CD8-positive, alpha-beta memory T cell (primary cell): Measurements from ENCODE around the gene CEP112. TPM values are rescaled to one million over a fixed set of nuclear protein-coding genes. Genes with fewer than 3 reads are reported as not detected.

Source experiments
- CTCF ChIA-PET: fragments of 350-600 bp; sonication (Branson Sonifier 250); formaldehyde crosslinking; loops from one replicate; lab custom pipeline; 2021; ENCODE audit warnings: antibody characterized with exemption; lab: Charles Lee
- POLR2A ChIA-PET: fragments of 350-600 bp; sonication (Branson Sonifier 250); formaldehyde crosslinking; loops from one replicate; lab custom pipeline; 2021; ENCODE audit warnings: antibody characterized with exemption; lab: Charles Lee
- DNase-seq, 5 donors: peaks; one replicate each; pipeline versions ENCODE4 v3.0.0 to v3.0.0-alpha.2; 2020 to 2022; ENCODE audit warnings: mixed read lengths in 1 of 5
- H3K27ac ChIP-seq: one replicate; pipeline ENCODE4 v1.7.0; 2013; ENCODE audit warnings: low read depth, mild to moderate bottlenecking, low read length, moderate library complexity
- H3K27me3 ChIP-seq: 2 replicates; pipeline ENCODE4 v1.7.0; 2013; ENCODE audit warnings: low read length, mild to moderate bottlenecking; ENCODE audit not compliant: insufficient read depth, poor library complexity, severe bottlenecking
- H3K36me3 ChIP-seq: 2 replicates; pipeline ENCODE4 v1.7.0; 2013; ENCODE audit warnings: mild to moderate bottlenecking, low read length, moderate library complexity; ENCODE audit not compliant: insufficient read depth
- H3K4me1 ChIP-seq: 2 replicates; pipeline ENCODE4 v1.7.0; 2013; ENCODE audit warnings: mild to moderate bottlenecking, low read length, moderate library complexity; ENCODE audit not compliant: insufficient read depth
- H3K4me3 ChIP-seq: 2 replicates; pipeline ENCODE4 v1.7.0; 2013; ENCODE audit warnings: mild to moderate bottlenecking, low read length
- H3K9me3 ChIP-seq: 2 replicates; pipeline ENCODE4 v1.7.0; 2013; ENCODE audit warnings: mild to moderate bottlenecking, low read length
- H3K27ac Mint-ChIP-seq, 8 donors: one replicate each; pipeline ENCODE4 v1.8.0; 2020 to 2021; ENCODE audit warnings: mixed read lengths in 8 of 8, mild to moderate bottlenecking in 6 of 8, inconsistent platforms in 3 of 8, moderate library complexity in 3 of 8
- H3K27me3 Mint-ChIP-seq, 2 donors: one replicate each; pipeline ENCODE4 v1.8.0; 2020 to 2021; ENCODE audit warnings: mixed read lengths in 2 of 2, mild to moderate bottlenecking in 1 of 2, moderate library complexity in 1 of 2
- H3K36me3 Mint-ChIP-seq, 3 donors: one replicate each; pipeline ENCODE4 v1.8.0; 2020 to 2021; ENCODE audit warnings: mixed read lengths in 3 of 3, inconsistent platforms in 1 of 3, mild to moderate bottlenecking in 1 of 3
- H3K4me1 Mint-ChIP-seq, 3 donors: one replicate each; pipeline ENCODE4 v1.8.0; 2020 to 2021; ENCODE audit warnings: mixed read lengths in 3 of 3, inconsistent platforms in 1 of 3, mild to moderate bottlenecking in 1 of 3
- H3K4me3 Mint-ChIP-seq, 7 donors: one replicate each; pipeline ENCODE4 v1.8.0; 2020 to 2021; ENCODE audit warnings: mixed read lengths in 7 of 7, mild to moderate bottlenecking in 6 of 7, moderate library complexity in 4 of 7, inconsistent platforms in 2 of 7
- H3K9me3 Mint-ChIP-seq, 5 donors: one replicate each; pipeline ENCODE4 v1.8.0; 2020 to 2022; ENCODE audit warnings: mixed read lengths in 5 of 5, mild to moderate bottlenecking in 3 of 5, moderate library complexity in 2 of 5, inconsistent platforms in 1 of 5
- polyA plus RNA-seq: library from polyadenylated mRNA; unstranded; fragments of 300-500 nt; fragmentation: Illumina TruSeq; gene quantifications from one replicate; pipeline ENCODE4 v1.2.3, GENCODE V29; 2021
- total RNA-seq, 2 experiments: library from RNA; stranded (reverse); gene quantifications; one replicate each; pipeline ENCODE4 v1.2.3, GENCODE V29; 2021

CEP112 gene
- total and polyA plus RNA-seq, 3 experiments from 2014 or later, result 0.64 to 4.5 (median 3.0) TPM

DNA sequence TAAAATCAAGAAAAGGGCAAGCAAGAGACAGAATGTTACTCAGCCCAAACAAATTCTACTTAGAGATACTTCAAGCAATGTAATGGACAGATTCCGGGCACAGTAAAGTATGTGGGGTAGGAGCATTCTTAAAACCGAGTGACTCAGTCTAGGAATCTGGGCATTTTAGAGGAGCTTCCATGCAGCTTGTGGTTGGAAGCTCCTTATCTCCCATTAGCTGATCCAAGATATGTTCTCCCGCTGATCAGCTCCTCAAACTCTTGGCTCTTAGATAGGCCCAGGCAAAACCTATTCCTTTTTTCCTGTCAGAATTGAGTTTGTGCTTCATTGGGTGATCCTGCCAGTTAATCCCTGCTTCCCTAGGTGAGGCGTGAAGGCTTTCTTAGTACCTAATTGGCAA, 303.3 kb downstream of the CEP112 start:
- no peaks in the 10 kb centered on the region for H3K4me1 ChIP-seq
- no peaks in the 10 kb centered on the region for H3K4me1 Mint-ChIP-seq
- DNase-seq, result no peak

DNA sequence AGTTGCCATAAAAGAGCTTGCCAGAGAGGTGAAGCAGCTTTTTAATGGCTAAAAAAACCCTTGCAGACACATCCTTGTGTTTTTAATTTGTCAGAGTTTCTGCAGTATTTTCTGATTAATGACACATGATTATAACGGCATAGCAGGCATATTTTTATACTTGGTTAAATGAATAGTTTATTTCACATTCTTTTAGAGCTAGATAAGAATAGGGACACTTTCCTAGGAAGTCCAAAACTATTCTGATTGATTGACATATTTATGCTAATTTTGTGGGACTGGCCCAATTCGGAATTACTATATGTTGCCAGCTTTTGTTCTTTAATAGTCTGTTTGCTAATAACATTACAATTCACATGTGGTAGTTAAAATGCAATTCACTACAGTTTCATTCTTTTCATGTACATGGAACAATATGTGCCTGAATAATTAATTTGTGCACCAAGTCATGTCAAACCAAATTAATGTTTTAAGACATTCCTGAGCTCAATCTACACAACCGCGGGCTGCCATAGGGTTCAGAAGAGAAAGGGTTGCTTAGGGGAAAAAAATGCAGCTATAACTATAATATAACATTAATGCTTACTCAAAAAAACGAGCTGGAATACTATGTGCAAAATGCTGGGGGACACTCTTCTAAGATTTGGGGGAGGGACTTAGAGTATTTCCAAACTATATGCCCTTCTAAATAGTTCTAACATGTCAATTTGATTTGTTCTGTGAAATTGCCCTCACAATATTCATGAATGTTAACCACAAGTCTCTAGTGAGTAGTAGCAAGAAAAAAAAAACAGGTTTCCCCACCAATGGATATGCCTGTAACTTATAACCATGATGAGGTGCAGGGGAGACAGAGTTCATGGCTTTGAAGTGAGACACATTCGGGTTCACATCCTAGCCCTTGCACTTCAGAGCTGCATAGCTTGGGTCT, 305.4 kb downstream of the CEP112 start:
- Histone ChIP-seq H3K9me3 (no peaks in the 10 kb centered on the region), H3K4me1 (no peaks in the 10 kb centered on the region), H3K27ac (no peak overlapping the region), H3K27me3 (no peaks in the 10 kb centered on the region), H3K4me3 (no peak overlapping the region), H3K36me3 (no peaks in the 10 kb centered on the region)
- Mint-ChIP-seq H3K27me3 (peaks cover 0 to 2% of the 10 kb centered on the region in 2 donors), H3K4me1 (no peaks in the 10 kb centered on the region), H3K9me3 (no peaks in the 10 kb centered on the region), H3K36me3 (no peaks in the 10 kb centered on the region), H3K4me3 (no peak overlapping the region), H3K27ac (no peak overlapping the region)
- CTCF ChIA-PET, result no interaction called here
- POLR2A ChIA-PET, result no interaction called here
- DNase-seq, result no peak

More for the DNA sequence above, 303.3 kb downstream of the CEP112 start:
- Mint-ChIP-seq H3K4me3 (no peak overlapping the region), H3K27me3 (peaks cover 0 to under 1% of the 10 kb centered on the region in 2 donors), H3K27ac (no peak overlapping the region), H3K9me3 (no peaks in the 10 kb centered on the region), H3K36me3 (peaks cover 0 to 2% (median 0%) of the 10 kb centered on the region in 3 donors)
- H3K4me3 ChIP-seq, result no peak overlapping the region
- H3K36me3 ChIP-seq, result no peaks in the 10 kb centered on the region
- CTCF ChIA-PET, result no interaction called here
- H3K27me3 ChIP-seq, result no peaks in the 10 kb centered on the region
- POLR2A ChIA-PET, result no interaction called here
- H3K27ac ChIP-seq, result no peak overlapping the region
- no peaks in the 10 kb centered on the region for H3K9me3 ChIP-seq

DNA sequence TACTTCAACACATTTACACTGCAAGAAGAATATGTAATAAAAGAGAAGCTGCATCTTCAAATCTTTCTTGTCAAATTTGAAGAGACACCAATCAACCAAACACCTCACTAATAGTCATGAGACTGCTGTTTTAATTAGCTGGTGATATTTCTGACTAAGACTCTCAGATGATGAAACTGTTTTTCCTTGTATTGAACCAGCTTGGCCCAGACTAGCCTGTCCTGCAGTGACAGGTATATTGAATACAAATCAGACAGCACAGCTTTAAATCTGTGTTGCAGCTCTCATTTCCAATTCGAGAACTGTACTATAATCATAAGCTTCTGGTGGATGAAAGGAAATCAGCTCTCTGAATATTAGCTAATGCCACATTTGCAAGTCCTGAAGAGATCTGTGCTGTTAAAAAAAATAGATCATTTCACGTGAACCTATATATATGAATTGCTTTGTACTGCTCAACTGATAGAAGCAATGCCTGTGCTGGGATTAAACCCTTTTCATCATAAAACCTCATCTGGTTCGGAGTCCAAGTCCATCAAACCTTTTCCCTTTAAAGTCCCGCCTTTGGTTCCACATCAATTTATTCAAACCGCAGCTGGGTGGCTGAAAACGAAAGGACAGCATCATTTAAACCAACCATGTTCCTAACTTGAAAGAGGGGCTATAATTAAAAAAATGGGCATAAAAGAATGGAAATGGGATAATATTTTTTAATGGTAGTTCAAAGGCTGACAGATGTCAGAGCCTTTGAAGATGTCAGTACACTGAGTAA, 306.2 kb downstream of the CEP112 start:
- no peak for DNase-seq
- no peaks in the 10 kb centered on the region for H3K36me3 Mint-ChIP-seq
- H3K9me3 Mint-ChIP-seq, result no peaks in the 10 kb centered on the region
- no peaks in the 10 kb centered on the region for H3K4me1 Mint-ChIP-seq
- H3K4me3 Mint-ChIP-seq, result no peak overlapping the region
- no peaks in the 10 kb centered on the region for H3K27me3 ChIP-seq
- H3K4me1 ChIP-seq, result no peaks in the 10 kb centered on the region
- POLR2A ChIA-PET, result no interaction called here
- no peaks in the 10 kb centered on the region for H3K9me3 ChIP-seq
- H3K27me3 Mint-ChIP-seq, result peaks cover 0 to 2% of the 10 kb centered on the region in 2 donors
- CTCF ChIA-PET, result no interaction called here
- no peak overlapping the region for H3K27ac ChIP-seq
- H3K4me3 ChIP-seq, result no peak overlapping the region
- H3K36me3 ChIP-seq, result no peaks in the 10 kb centered on the region
- H3K27ac Mint-ChIP-seq, result no peak overlapping the region

DNA sequence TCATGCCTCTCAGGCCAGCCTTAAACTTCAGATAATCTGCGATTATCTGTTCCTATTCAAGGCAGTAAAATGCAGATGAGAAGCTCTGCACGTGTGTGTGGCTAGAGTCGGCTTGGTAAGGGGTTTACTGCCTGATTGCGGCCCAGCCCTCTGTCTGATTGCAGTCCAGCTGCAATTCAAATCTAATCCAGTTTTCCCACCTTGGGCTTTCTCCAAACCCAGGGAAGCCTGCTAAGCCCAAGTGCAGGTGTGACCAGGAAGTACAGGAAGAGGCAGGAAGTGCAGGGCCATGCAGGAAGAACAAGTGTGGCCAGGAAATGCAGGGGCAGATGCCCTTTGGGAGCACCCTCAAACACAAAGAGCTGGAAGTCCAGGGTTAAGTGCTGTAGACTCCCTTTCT, 314.9 kb downstream of the CEP112 start:
- CTCF ChIA-PET, result no interaction called here

DNA sequence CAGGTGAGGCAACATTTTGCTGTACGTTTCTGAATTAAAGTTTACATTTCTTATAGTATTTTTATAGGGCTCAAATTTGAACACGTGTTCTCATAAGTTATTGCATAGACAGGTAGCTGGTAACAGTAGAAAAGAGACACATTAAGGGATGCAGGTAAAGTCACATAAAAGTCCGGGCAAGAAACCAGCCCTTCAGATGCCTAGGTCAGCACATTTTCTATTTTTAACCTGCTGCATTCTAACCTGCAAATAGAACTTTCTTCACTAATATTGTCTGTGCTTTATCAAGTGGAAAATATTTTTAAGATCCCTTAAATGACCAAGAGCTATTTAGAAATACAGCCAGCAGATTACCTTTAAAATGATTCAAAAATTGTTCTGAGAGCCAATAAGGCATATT, 323.1 kb downstream of the CEP112 start:
- H3K4me3 ChIP-seq, result no peak overlapping the region
- DNase-seq, result no peak
- no peak overlapping the region for H3K27ac ChIP-seq
- no peak overlapping the region for H3K4me3 Mint-ChIP-seq
- no peaks in the 10 kb centered on the region for H3K4me1 ChIP-seq
- no peaks in the 10 kb centered on the region for H3K36me3 Mint-ChIP-seq
- POLR2A ChIA-PET, result no interaction called here
- no peaks in the 10 kb centered on the region for H3K9me3 ChIP-seq
- no peaks in the 10 kb centered on the region for H3K9me3 Mint-ChIP-seq
- no peaks in the 10 kb centered on the region for H3K27me3 ChIP-seq
- H3K27me3 Mint-ChIP-seq, result peaks cover 0 to 8% of the 10 kb centered on the region in 2 donors
- CTCF ChIA-PET, result no interaction called here
- no peaks in the 10 kb centered on the region for H3K36me3 ChIP-seq
- H3K27ac Mint-ChIP-seq, result no peak overlapping the region
- H3K4me1 Mint-ChIP-seq, result no peaks in the 10 kb centered on the region

More for the DNA sequence above, 314.9 kb downstream of the CEP112 start:
- Histone ChIP-seq H3K27me3 (no peaks in the 10 kb centered on the region), H3K4me3 (no peak overlapping the region), H3K4me1 (no peaks in the 10 kb centered on the region), H3K27ac (no peak overlapping the region), H3K9me3 (no peaks in the 10 kb centered on the region), H3K36me3 (no peaks in the 10 kb centered on the region)
- DNase-seq, result no peak
- no peak overlapping the region for H3K4me3 Mint-ChIP-seq
- H3K4me1 Mint-ChIP-seq, result no peaks in the 10 kb centered on the region
- H3K27me3 Mint-ChIP-seq, result peaks cover 1 to 11% of the 10 kb centered on the region in 2 donors
- peaks cover 0 to 3% (median 0%) of the 10 kb centered on the region in 5 donors for H3K9me3 Mint-ChIP-seq
- peaks cover 0 to 6% (median 0%) of the 10 kb centered on the region in 3 donors for H3K36me3 Mint-ChIP-seq
- POLR2A ChIA-PET, result no interaction called here
- no peak overlapping the region for H3K27ac Mint-ChIP-seq

DNA sequence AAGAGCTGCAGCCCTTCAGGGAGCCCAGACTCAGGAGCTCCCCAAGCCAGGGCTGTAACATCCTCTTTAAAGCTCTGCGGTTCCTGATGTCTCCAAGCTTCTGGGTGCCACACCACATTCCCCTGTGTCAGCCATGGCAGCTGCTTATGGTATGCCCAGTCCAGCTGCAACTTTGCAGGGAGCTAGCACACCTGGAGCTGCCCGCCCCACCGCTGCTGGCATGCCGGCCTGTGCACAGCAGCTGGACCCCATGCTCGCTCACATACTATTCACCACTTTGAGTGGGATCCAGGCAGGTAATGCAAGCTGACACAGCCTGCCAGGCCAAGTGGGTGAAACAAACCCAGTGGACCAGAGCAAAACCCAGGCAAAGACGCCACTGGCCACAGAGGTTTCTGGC, 324.9 kb downstream of the CEP112 start:
- ChIA-PET POLR2A (no interaction called here), CTCF (no interaction called here)
- no peak for DNase-seq
- H3K36me3 Mint-ChIP-seq, result no peaks in the 10 kb centered on the region
- Histone ChIP-seq H3K27ac (no peak overlapping the region), H3K27me3 (no peaks in the 10 kb centered on the region), H3K9me3 (no peaks in the 10 kb centered on the region), H3K4me1 (no peaks in the 10 kb centered on the region), H3K36me3 (no peaks in the 10 kb centered on the region), H3K4me3 (no peak overlapping the region)
- no peaks in the 10 kb centered on the region for H3K9me3 Mint-ChIP-seq
- H3K4me1 Mint-ChIP-seq, result no peaks in the 10 kb centered on the region
- H3K4me3 Mint-ChIP-seq, result no peak overlapping the region
- peaks cover 0 to 8% of the 10 kb centered on the region in 2 donors for H3K27me3 Mint-ChIP-seq
- no peak overlapping the region for H3K27ac Mint-ChIP-seq

DNA sequence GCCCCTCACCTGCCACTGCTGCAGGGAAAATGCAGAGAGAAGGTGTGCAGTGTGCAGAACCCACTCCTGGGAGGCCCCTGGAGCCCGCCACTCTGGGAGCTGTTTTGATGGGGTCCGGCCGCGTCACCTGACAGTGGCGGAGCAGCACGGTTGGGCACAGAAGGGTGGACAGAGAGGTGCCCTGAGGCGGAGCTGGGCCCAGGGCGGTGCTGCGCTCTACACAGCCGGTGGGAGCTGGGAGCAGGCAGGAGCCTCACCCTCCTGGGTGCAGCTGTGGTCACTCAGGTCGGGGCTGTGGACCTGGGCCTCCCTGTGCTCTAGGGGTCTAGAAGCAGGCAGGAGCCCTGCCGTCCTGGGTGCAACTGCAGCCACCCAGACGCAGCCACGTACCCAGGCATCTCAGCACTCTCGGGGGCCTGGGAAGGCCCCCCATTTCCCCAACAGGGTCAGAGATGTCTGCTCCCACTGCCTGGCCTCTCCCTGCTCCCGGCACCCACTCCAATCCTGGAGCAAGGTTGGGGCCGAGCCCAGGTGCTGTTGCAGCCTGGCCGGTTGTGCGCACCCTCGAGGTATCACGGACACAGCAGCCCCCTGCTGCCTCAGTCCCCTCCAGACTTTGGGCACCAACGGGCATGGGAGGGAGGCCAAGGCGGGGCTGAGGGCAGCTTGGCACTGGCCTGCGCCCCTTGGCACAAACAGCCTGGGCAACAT, 326.1 kb downstream of the CEP112 start:
- Histone ChIP-seq H3K4me1 (no peaks in the 10 kb centered on the region), H3K4me3 (no peak overlapping the region), H3K27me3 (no peaks in the 10 kb centered on the region), H3K27ac (no peak overlapping the region), H3K9me3 (no peaks in the 10 kb centered on the region), H3K36me3 (no peaks in the 10 kb centered on the region)
- Mint-ChIP-seq H3K4me1 (no peaks in the 10 kb centered on the region), H3K27ac (no peak overlapping the region), H3K27me3 (peaks cover 0 to 8% of the 10 kb centered on the region in 2 donors), H3K36me3 (no peaks in the 10 kb centered on the region), H3K9me3 (no peaks in the 10 kb centered on the region), H3K4me3 (no peak overlapping the region)
- POLR2A ChIA-PET, result no interaction called here
- CTCF ChIA-PET, result no interaction called here
- no peak for DNase-seq
